GM12892 (cell line): ENCODE measurements around the gene SMOC2.

Experiments used
- POLR2A ChIP-seq: IDR thresholded peaks from 2 replicates; pipeline ENCODE4 v1.6.1; 2011; ENCODE audit warnings: low read depth, low read length, control low read depth
- POLR2AphosphoS5 ChIP-seq: IDR thresholded peaks from 2 replicates; pipeline ENCODE4 v1.6.1; 2011; ENCODE audit warnings: low read depth, low read length, control low read depth
- TAF1 ChIP-seq: IDR thresholded peaks from 2 replicates; pipeline ENCODE4 v1.6.1; 2011; ENCODE audit warnings: low read depth, mild to moderate bottlenecking, control low read depth, low read length, borderline replicate concordance

DNA sequence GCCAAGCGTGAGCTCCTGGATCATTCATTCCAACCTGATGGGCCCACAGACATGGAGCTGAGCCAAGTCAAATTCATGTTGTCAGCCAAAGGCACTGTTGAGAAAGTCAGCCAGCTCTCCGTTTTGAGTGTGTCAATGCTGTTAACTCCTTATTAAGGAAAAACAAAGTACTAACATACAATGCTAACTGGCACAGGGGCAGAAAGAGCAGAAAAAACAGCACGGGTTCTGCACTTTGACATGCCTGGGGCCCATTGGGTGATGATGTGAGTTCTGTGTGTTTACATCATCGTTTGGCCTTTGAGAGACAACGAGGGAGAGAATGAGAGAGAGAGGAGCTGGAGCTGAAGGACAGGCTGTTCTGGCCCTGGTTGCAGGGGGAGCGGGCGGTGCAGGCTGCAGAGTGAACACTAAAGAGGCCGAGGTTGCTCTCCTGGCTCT, 85.9 kb downstream of the SMOC2 start:
- TF ChIP-seq POLR2A (no peak), POLR2AphosphoS5 (no peak), TAF1 (no peak)
